Measurements from ENCODE around the gene ZW10. TPM values are rescaled to one million over a fixed set of nuclear protein-coding genes. Genes with fewer than 3 reads are reported as not detected.
"Not testable (repeated sequence)": the region's sequence is repeated elsewhere in the genome, so short reads cannot be mapped to it uniquely, and the experiment has no call there.

The ZW10 gene
- total RNA-seq, 1 donor from 2014 or later = 11.5 TPM

DNA sequence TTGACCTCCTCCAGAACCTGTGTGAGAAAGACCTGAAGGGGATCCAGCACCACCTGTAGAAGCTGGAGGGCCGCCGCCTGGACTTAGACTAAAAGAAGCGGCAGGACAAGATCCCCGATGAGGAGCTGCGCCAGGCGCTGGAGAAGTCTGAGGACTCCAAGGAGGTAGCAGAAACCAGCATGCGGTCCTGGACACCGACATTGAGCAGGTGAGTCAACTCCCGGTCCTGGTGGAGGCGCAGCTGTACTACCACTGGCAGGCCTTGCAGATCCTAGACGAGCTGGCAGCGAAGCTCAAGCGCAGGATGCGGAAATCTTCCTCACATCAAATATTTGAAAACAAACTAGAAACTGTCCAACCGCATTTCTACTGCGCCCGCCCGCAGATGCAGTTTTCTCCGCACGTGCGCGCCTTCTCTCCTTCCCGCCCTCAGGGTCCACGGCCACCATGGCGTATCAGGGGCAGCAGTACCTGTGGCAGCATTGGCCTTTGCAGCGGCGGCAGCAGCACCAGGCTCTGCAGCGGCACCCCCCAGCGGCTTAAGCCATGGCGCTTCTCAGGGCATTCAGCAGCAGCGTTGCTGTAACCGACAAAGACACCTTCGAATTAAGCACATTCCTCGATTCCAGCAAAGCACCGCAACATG is 16.3 kb upstream of the ZW10 start:
- TF ChIP-seq, protein P1, sequence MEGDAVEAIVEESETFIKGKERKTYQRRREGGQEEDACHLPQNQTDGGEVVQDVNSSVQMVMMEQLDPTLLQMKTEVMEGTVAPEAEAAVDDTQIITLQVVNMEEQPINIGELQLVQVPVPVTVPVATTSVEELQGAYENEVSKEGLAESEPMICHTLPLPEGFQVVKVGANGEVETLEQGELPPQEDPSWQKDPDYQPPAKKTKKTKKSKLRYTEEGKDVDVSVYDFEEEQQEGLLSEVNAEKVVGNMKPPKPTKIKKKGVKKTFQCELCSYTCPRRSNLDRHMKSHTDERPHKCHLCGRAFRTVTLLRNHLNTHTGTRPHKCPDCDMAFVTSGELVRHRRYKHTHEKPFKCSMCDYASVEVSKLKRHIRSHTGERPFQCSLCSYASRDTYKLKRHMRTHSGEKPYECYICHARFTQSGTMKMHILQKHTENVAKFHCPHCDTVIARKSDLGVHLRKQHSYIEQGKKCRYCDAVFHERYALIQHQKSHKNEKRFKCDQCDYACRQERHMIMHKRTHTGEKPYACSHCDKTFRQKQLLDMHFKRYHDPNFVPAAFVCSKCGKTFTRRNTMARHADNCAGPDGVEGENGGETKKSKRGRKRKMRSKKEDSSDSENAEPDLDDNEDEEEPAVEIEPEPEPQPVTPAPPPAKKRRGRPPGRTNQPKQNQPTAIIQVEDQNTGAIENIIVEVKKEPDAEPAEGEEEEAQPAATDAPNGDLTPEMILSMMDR (IDR thresholded peaks at IDR 0.05) = no peak
- ATAC-seq (no peak), DNase-seq (no peak)
- no peaks in the 10 kb centered on the region for H3K4me1 ChIP-seq
- H3K9me3 ChIP-seq = no peaks in the 10 kb centered on the region
- no peaks in the 10 kb centered on the region for H3K36me3 ChIP-seq
- intact Hi-C loops (cut with DNase I) = no loop called here
- no peaks in the 10 kb centered on the region for H3K27me3 ChIP-seq
- H3K4me3 ChIP-seq = no peak overlapping the region
- H3K27ac ChIP-seq = no peak overlapping the region

DNA sequence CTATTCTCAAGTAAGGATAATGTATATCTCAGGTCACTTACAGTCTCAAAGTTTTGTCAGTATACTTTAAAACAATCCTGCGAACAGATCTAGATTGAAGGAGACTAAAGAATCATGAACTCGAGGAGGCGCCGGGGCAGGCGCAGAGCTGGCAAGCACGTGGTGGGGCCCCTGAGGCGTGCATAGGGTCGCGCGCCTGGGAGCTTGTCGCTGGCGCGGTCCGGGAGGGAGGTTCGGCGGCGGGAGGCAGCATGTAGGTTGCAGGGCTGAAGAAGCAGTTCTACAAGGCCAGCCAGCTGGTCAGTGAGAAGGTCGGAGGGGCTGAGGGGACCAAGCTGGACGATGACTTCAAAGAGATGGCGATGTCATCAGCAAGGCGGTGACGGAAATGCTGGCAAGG is 15.5 kb upstream of the ZW10 start:
- H3K27ac ChIP-seq; H3K4me1 ChIP-seq; intact Hi-C loops (cut with DNase I); H3K36me3 ChIP-seq; H3K9me3 ChIP-seq; DNase-seq; H3K4me3 ChIP-seq; H3K27me3 ChIP-seq; ATAC-seq: not testable (repeated sequence)

DNA sequence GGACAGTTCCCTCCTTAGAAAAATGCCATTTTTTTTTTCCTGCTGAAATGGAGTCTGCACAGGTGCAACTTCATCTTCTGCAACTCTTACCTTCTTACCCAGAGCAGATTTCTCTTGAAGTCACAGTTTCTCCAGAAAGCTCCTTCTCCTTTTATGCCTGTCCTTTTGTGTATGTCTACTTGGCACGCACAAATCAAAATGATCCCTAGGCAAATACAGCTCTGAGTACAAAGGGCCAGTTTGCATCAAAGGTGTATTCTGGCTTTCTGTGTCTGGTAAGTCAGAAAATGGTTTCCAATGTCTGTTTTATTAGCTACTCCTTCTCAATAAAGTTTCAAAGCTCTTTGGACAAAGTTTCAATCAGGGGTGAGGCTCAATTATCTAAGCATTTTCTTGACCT is 8.6 kb upstream of the ZW10 start:
- no peaks in the 10 kb centered on the region for H3K9me3 ChIP-seq
- DNase-seq = no peak
- no peak for ATAC-seq
- intact Hi-C loops (cut with DNase I) = no loop called here
- H3K27ac ChIP-seq = no peak overlapping the region
- no peaks in the 10 kb centered on the region for H3K27me3 ChIP-seq
- TF ChIP-seq, protein P1 (IDR thresholded peaks at IDR 0.05) = no peak
- no peak overlapping the region for H3K4me3 ChIP-seq
- no peaks in the 10 kb centered on the region for H3K4me1 ChIP-seq
- H3K36me3 ChIP-seq = no peaks in the 10 kb centered on the region

DNA sequence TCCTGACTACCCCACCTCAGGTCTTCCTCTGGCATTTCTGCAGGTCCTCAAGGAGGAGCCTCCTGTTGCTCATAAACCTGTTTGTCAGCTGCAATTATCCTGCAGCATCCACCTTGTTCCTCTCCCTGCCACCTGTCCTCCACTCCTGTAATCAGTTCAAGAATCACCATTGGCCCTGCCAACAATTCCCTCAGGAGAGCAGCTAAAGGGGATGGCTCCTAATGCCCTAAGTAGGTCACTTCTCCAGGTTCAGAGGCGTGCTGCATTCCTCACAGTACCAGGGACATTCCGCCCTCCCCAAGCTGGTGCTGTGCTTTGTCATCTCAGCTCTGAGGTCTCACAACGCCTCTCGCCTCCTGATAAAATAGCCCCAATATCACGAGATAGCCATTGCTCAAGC is 8.2 kb upstream of the ZW10 start:
- DNase-seq (no peak), ATAC-seq (peak; percentile 64)
- Histone ChIP-seq H3K4me1 (no peaks in the 10 kb centered on the region), H3K27me3 (no peaks in the 10 kb centered on the region), H3K27ac (no peak overlapping the region), H3K9me3 (no peaks in the 10 kb centered on the region), H3K36me3 (no peaks in the 10 kb centered on the region), H3K4me3 (no peak overlapping the region)
- TF ChIP-seq, protein P1 (IDR thresholded peaks at IDR 0.05) = no peak
- intact Hi-C loops (cut with DNase I) = no loop called here

DNA sequence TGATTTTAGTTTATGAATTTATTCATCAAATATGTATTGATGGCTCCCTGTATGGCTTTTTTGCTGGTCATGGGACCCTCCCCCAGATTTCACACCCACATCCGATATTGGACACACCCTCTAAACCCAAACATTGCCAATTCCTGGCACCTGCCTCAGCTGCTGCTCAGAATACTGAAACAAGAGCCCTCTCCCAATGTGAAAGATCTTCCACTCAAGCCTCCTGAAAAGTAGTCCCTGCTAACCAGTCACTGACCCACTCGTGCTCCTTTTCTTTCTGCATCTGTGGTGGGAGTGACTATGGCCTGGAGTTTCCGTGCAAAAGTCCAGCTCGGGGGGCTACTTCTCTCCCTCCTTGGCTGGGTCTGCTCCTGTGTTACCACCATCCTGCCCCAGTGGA is 6.0 kb upstream of the ZW10 start, which contains the start of gene CLDN25:
Gene CLDN25, plus strand, starts transcription at position 301 of the 400 bp plus-strand sequence. Its CDS starts 0 bp downstream, at position 301.
- no peak within 1 kb of the TSS for H3K4me3 ChIP-seq
- no peaks in the 10 kb centered on the region for H3K4me1 ChIP-seq
- no peak for DNase-seq
- intact Hi-C loops (cut with DNase I) = no loop called here
- H3K27me3 ChIP-seq = no peaks in the 10 kb centered on the region
- TF ChIP-seq, protein P1 (IDR thresholded peaks at IDR 0.05) = no peak
- H3K36me3 ChIP-seq = no peaks in the 10 kb centered on the region
- ATAC-seq = no peak
- H3K27ac ChIP-seq = no peak within 1 kb of the TSS
- H3K9me3 ChIP-seq = no peaks in the 10 kb centered on the region

DNA sequence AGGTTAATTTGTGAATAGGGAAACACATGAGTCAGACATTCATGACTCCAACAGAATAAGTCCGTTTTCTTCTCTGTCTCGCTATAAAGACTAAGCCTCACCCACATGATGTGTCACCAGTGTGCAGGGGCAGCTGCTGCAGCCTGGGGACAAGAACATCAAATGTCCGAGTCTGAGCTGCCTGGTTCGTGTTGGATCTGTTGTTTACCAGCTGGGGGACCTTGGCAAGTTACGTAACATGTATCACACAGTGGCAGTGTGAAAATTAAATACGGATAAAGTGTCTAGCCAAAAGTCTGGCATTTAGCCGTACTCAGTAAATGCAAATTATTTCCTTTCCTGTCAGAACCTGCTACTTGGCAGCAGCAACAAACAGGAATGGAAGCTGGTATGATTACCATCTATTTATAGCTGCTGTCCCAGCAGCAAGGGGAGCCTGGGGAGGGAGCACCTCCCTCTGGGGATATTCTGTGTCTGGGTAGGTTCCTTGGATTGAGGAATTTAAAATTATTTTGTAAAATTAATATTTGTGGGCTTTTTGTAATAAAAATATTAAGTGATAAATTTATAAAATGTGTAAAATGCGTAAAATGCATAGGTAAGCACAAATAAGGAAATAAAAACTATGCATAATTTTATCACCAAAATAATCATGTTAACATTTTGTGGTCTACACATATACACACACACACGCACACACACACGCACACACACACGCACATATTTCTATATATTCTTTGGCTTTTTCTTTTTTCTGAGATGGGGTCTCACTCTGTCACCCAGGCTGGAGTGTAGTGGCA is 4.8 kb upstream of the ZW10 start:
- ATAC-seq (no peak), DNase-seq (no peak)
- intact Hi-C loops (cut with DNase I) = no loop called here
- no peak overlapping the region for H3K27ac ChIP-seq
- TF ChIP-seq, protein P1 (IDR thresholded peaks at IDR 0.05) = no peak
- H3K4me3 ChIP-seq = peak overlapping the region; percentile 3
- H3K4me1 ChIP-seq = no peaks in the 10 kb centered on the region
- no peaks in the 10 kb centered on the region for H3K36me3 ChIP-seq
- H3K27me3 ChIP-seq = no peaks in the 10 kb centered on the region
- no peaks in the 10 kb centered on the region for H3K9me3 ChIP-seq

Data from upper lobe of right lung (tissue), 1 donor.